GM23248 (cell line): ENCODE measurements around the gene IQGAP3.

Experiments
- EZH2 ChIP-seq: fragments of 200-600 bp; sonication (generic); IDR thresholded peaks from 2 replicates; pipeline ENCODE4 v1.6.1; 2018; ENCODE audit warnings: antibody characterized with exemption, mild to moderate bottlenecking; ENCODE audit not compliant: insufficient read depth, poor library complexity, severe bottlenecking
- EZH2phosphoT487 ChIP-seq: fragments of 200-600 bp; sonication (generic); IDR thresholded peaks from 2 replicates; pipeline ENCODE4 v1.6.1; 2018; ENCODE audit warnings: antibody characterized with exemption, moderate library complexity, mild to moderate bottlenecking, low read depth; ENCODE audit not compliant: insufficient read depth

DNA sequence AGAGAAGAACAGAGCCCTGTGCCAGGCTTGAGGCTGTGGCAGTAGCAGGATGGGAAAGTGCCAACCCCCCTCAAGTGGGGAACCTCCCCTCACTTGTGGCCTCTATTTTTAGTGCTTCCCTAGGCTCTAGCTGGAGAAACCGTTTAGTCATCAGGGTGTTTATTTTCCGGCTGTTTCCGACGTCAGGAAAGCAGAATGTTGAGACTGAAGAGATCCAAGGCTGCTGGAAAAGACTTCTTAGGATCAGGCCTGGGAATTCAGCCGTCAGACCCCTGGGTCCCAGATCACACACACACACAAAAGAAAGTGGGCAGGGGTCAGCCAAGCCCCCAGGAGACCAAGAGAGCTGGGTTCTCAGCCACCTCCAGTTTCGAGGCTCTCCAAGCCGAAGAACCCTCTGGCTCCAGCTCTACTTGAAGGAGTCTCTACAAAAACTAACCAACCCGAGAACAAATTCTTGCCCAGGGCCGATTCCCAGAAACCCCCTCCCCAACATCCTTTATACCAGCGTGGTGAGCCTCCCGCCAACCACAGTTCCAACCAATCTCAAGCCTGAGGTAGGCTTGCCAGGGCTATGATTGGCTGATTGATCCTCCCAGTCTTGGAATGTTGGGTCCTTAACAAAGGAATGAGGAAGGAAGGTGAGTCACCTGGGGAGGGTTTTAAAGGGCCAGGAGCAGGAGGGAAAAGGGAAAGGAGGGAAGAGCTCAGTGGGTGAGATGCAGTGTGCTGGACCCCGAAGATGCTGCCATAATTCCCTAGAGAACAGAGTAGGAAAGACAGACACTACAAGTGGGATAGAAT, 69.3 kb downstream of the IQGAP3 start:
- TF ChIP-seq EZH2phosphoT487 (no peak), EZH2 (no peak)
